DOHH2 (cell line): ENCODE results near the gene R3HDM2.

Experiments
- H3F3A ChIP-seq: fragments of 200-600 bp; sonication (generic), shearing (Covaris generic); 2 replicates; pipeline ENCODE4 v1.6.0; 2016; ENCODE audit warnings: antibody characterized with exemption, mild to moderate bottlenecking; ENCODE audit not compliant: control insufficient read depth, insufficient read depth
- H3K27ac ChIP-seq: fragments of 200-600 bp; sonication (generic); 2 replicates; pipeline ENCODE4 v1.5.1; 2014; ENCODE audit warnings: low read depth, mild to moderate bottlenecking, low read length, moderate library complexity
- H3K27me3 ChIP-seq: fragments of 200-600 bp; sonication (generic); 2 replicates; pipeline ENCODE4 v1.6.1; 2014; ENCODE audit warnings: mild to moderate bottlenecking, low read length, mixed read lengths; ENCODE audit not compliant: control insufficient read depth
- H3K36me3 ChIP-seq: fragments of 200-600 bp; sonication (generic); 2 replicates; pipeline ENCODE4 v1.6.1; 2014; ENCODE audit warnings: mild to moderate bottlenecking, low read length, moderate library complexity, mixed read lengths; ENCODE audit not compliant: control insufficient read depth
- H3K4me1 ChIP-seq: fragments of 200-600 bp; sonication (generic); 2 replicates; pipeline ENCODE4 v1.6.1; 2014; ENCODE audit warnings: mild to moderate bottlenecking, low read length, mixed read lengths; ENCODE audit not compliant: control insufficient read depth
- H3K4me2 ChIP-seq: fragments of 200-600 bp; sonication (generic); 2 replicates; pipeline ENCODE4 v1.6.0; 2014; ENCODE audit warnings: mild to moderate bottlenecking, low read length, moderate library complexity
- H3K4me3 ChIP-seq: fragments of 200-600 bp; sonication (generic); 2 replicates; pipeline ENCODE4 v1.5.1; 2014; ENCODE audit warnings: mild to moderate bottlenecking, low read length, mixed read lengths
- H3K79me2 ChIP-seq: fragments of 200-600 bp; sonication (generic); 2 replicates; pipeline ENCODE4 v1.6.1; 2014; ENCODE audit warnings: mild to moderate bottlenecking, low read length, mixed read lengths; ENCODE audit not compliant: control insufficient read depth
- H3K9me2 ChIP-seq: fragments of 200-600 bp; sonication (generic); replicated peaks from 2 replicates; pipeline ENCODE4 v1.6.1; 2014; ENCODE audit warnings: mild to moderate bottlenecking, low read length, mixed read lengths; ENCODE audit not compliant: control insufficient read depth
- H3K9me3 ChIP-seq: fragments of 200-600 bp; sonication (generic); 2 replicates; pipeline ENCODE4 v1.6.1; 2014; ENCODE audit warnings: antibody characterized with exemption, low read length, mixed read lengths; ENCODE audit not compliant: control insufficient read depth, insufficient read depth
- H4K20me1 ChIP-seq: fragments of 200-600 bp; sonication (generic); 2 replicates; pipeline ENCODE4 v1.6.0; 2014; ENCODE audit warnings: low read depth, mild to moderate bottlenecking, antibody characterized with exemption, low read length, moderate library complexity; ENCODE audit not compliant: control insufficient read depth, insufficient read depth
- EZH2phosphoT487 ChIP-seq: fragments of 200-600 bp; sonication (generic); IDR thresholded peaks from 2 replicates; pipeline ENCODE4 v1.6.1; 2017; ENCODE audit warnings: borderline replicate concordance, mild to moderate bottlenecking, antibody characterized with exemption, low read length, moderate library complexity, mixed read lengths
- TF ChIP-seq, protein P1 (sequence below): fragments of 200-600 bp; sonication (generic); IDR thresholded peaks from one replicate; pipeline ENCODE4 v1.5.1; 2014; ENCODE audit warnings: antibody characterized with exemption, mild to moderate bottlenecking, low read depth, low read length; ENCODE audit not compliant: poor library complexity, severe bottlenecking

R3HDM2 gene

DNA sequence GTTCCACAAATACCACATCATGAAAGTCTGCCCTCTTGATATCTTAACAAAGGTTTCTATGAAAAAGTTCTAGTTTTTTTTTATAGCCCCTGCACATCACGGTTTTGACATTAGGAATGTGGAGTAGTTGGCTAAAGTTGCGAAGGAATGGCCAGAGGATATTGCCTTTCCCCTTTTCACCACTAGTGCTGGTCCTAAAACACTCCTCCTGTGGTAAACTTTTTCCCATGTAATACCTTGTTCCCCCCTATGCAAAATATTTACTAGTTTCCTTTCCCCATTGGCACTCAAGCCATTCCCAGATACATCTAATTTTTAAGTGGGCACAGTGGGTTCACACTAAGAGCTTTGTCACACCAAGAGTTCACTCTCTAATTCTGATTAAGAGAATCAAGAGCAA lies 33.4 kb downstream of the R3HDM2 start:
- no peak overlapping the region for H3K27ac ChIP-seq
- H3F3A ChIP-seq, result no peaks in the 10 kb centered on the region
- no peak for TF ChIP-seq EZH2phosphoT487
- peaks cover 14% of the 10 kb centered on the region for H3K36me3 ChIP-seq
- H3K9me3 ChIP-seq, result no peaks in the 10 kb centered on the region
- H3K4me1 ChIP-seq, result no peaks in the 10 kb centered on the region
- H3K79me2 ChIP-seq, result peaks cover 26% of the 10 kb centered on the region
- H3K27me3 ChIP-seq, result no peaks in the 10 kb centered on the region
- no peak overlapping the region for H3K4me3 ChIP-seq
- no peaks in the 10 kb centered on the region for H3K9me2 ChIP-seq
- no peak overlapping the region for H3K4me2 ChIP-seq
- H4K20me1 ChIP-seq, result no peaks in the 10 kb centered on the region

DNA sequence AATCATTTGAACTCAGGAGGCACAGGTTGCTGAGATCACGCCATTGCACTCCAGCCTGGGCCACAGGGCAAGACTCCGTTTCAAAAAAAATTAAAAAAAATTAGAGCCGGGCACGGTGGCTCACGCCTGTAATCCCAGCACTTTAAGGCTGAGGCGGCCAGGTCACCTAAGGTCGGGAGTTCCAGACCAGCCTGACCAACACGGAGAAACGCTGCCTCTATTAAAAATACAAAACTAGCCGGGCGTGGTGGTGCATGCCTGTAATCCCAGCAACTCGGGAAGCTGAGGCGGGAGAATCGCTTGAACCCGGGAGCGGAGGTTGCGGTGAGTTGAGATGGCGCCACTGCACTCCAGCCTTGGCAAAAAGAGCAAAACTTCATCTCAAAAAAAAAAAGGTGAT lies 35.7 kb downstream of the R3HDM2 start:
- Histone ChIP-seq H3F3A (no peaks in the 10 kb centered on the region), H3K27ac (no peak overlapping the region), H3K4me2 (no peak overlapping the region), H3K9me3 (no peaks in the 10 kb centered on the region), H3K36me3 (peaks cover 17% of the 10 kb centered on the region), H3K4me3 (no peak overlapping the region), H3K4me1 (no peaks in the 10 kb centered on the region), H3K27me3 (no peaks in the 10 kb centered on the region), H4K20me1 (no peaks in the 10 kb centered on the region), H3K9me2 (no peaks in the 10 kb centered on the region), H3K79me2 (peaks cover 17% of the 10 kb centered on the region)
- TF ChIP-seq EZH2phosphoT487, result no peak
- TF ChIP-seq, protein P1, sequence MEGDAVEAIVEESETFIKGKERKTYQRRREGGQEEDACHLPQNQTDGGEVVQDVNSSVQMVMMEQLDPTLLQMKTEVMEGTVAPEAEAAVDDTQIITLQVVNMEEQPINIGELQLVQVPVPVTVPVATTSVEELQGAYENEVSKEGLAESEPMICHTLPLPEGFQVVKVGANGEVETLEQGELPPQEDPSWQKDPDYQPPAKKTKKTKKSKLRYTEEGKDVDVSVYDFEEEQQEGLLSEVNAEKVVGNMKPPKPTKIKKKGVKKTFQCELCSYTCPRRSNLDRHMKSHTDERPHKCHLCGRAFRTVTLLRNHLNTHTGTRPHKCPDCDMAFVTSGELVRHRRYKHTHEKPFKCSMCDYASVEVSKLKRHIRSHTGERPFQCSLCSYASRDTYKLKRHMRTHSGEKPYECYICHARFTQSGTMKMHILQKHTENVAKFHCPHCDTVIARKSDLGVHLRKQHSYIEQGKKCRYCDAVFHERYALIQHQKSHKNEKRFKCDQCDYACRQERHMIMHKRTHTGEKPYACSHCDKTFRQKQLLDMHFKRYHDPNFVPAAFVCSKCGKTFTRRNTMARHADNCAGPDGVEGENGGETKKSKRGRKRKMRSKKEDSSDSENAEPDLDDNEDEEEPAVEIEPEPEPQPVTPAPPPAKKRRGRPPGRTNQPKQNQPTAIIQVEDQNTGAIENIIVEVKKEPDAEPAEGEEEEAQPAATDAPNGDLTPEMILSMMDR, result no peak

- H3K9me2 ChIP-seq, result no peaks in the 10 kb centered on the region
- no peak overlapping the region for H3K4me3 ChIP-seq
- no peak for TF ChIP-seq EZH2phosphoT487
- TF ChIP-seq, protein P1, result no peak
- no peaks in the 10 kb centered on the region for H3K27me3 ChIP-seq
- H3K36me3 ChIP-seq, result peaks cover 23% of the 10 kb centered on the region
- no peaks in the 10 kb centered on the region for H3K4me1 ChIP-seq
- H3F3A ChIP-seq, result no peaks in the 10 kb centered on the region
- H4K20me1 ChIP-seq, result no peaks in the 10 kb centered on the region
- no peak overlapping the region for H3K27ac ChIP-seq
- H3K4me2 ChIP-seq, result no peak overlapping the region
- H3K79me2 ChIP-seq, result no peaks in the 10 kb centered on the region
- no peaks in the 10 kb centered on the region for H3K9me3 ChIP-seq
Observed at GRCh38 chr12:57390174-57390573, 40.7 kb downstream of the R3HDM2 start.

DNA sequence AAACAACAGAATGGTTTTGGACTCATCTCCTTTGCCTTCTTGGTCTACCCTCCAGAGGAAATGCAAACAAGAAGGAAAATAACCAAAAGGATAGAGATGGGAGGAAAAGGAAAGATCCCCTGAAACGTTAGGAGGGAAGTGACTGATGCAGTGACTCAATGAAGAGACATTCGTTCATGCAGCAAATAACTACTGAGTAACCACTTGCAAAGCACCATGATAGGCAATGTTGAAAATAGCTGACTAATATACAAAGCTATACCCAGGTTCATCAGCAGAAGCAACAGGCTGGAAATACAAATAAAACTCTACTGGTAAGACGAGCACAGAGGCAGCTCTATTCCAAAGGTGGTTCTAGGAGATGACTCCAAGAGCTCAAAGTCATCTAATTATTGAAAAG lies 41.8 kb downstream of the R3HDM2 start:
- Histone ChIP-seq H3K9me3 (no peaks in the 10 kb centered on the region), H4K20me1 (no peaks in the 10 kb centered on the region), H3K9me2 (no peaks in the 10 kb centered on the region), H3F3A (0 out of 2 replicates have a peak, but pooled peaks cover 2% of the 10 kb centered on the region), H3K27me3 (no peaks in the 10 kb centered on the region), H3K36me3 (peaks cover 17% of the 10 kb centered on the region), H3K79me2 (no peaks in the 10 kb centered on the region), H3K4me3 (no peak overlapping the region), H3K4me1 (no peaks in the 10 kb centered on the region), H3K4me2 (no peak overlapping the region), H3K27ac (no peak overlapping the region)
- TF ChIP-seq EZH2phosphoT487, result no peak
- TF ChIP-seq, protein P1, result no peak
